Inflammatory macrophage (primary cell): ENCODE data around the gene TNFRSF1B.
A peak's percentile ranks its signal among the peaks of the same experiment; 100 is the strongest.

ENCODE experiments used
- DNase-seq, 2 donors: peaks; one replicate each; pipeline ENCODE4 v3.0.0-alpha.2; 2020 to 2022

Gene TNFRSF1B

GRCh38 chr1:12176298-12177118 is 9.7 kb downstream of the TNFRSF1B start:
- no peak for DNase-seq

- no peak for DNase-seq
Observed at GRCh38 chr1:12177156-12177998, 10.6 kb downstream of the TNFRSF1B start.

GRCh38 chr1:12177999-12178441 is 11.2 kb downstream of the TNFRSF1B start:
- DNase-seq, result peak; percentile 78 to 93

GRCh38 chr1:12178511-12178910 is 11.7 kb downstream of the TNFRSF1B start:
- DNase-seq, result no peak

- DNase-seq, result peak; percentile 53 to 85
Observed at GRCh38 chr1:12179111-12179519, 12.3 kb downstream of the TNFRSF1B start.

- no peak for DNase-seq
Observed at GRCh38 chr1:12179676-12180075, 12.9 kb downstream of the TNFRSF1B start.

- DNase-seq, result peak; percentile 84 to 87
Observed at GRCh38 chr1:12180315-12180714, 13.5 kb downstream of the TNFRSF1B start.

GRCh38 chr1:12180903-12181302 is 14.1 kb downstream of the TNFRSF1B start:
- no peak for DNase-seq

- no peak for DNase-seq
Observed at GRCh38 chr1:12181568-12181967, 14.8 kb downstream of the TNFRSF1B start.

GRCh38 chr1:12182410-12182984 is 15.7 kb downstream of the TNFRSF1B start:
- no peak for DNase-seq

- no peak for DNase-seq
Observed at GRCh38 chr1:12183095-12183794, 16.5 kb downstream of the TNFRSF1B start.

- DNase-seq, result peak; percentile 93
Observed at GRCh38 chr1:12184008-12184681, 17.4 kb downstream of the TNFRSF1B start.

GRCh38 chr1:12185036-12185917 is 18.5 kb downstream of the TNFRSF1B start:
- no peak for DNase-seq

- DNase-seq, result no peak
Observed at GRCh38 chr1:12185918-12186678, 19.3 kb downstream of the TNFRSF1B start.

- DNase-seq, result no peak
Observed at GRCh38 chr1:12186679-12186985, 19.8 kb downstream of the TNFRSF1B start.

GRCh38 chr1:12188115-12188514 is 21.3 kb downstream of the TNFRSF1B start:
- no peak for DNase-seq

GRCh38 chr1:12188657-12189327 is 22.0 kb downstream of the TNFRSF1B start:
- no peak for DNase-seq

- DNase-seq, result no peak
Observed at GRCh38 chr1:12189328-12189682, 22.5 kb downstream of the TNFRSF1B start.

GRCh38 chr1:12191242-12192032 is 24.6 kb downstream of the TNFRSF1B start:
- DNase-seq, result no peak
